HepG2 (cell line): ENCODE data around the gene CERS3.

ENCODE experiments used
- BRF2 ChIP-seq: sonication (generic); formaldehyde crosslinking; IDR thresholded peaks from 2 replicates; pipeline ENCODE4 v1.8.1; 2022; ENCODE audit warnings: mild to moderate bottlenecking, missing genetic modification reagents
- CTCF ChIP-seq: sonication (generic); formaldehyde crosslinking; IDR thresholded peaks from 2 replicates; pipeline ENCODE4 v1.5.0; 2020; ENCODE audit warnings: mild to moderate bottlenecking, missing genetic modification reagents, moderate library complexity
- GTF2F1 ChIP-seq: fragments of 150-350 bp; IDR thresholded peaks from 2 replicates; pipeline ENCODE4 v1.6.1; 2014; ENCODE audit warnings: low read length
- NFIC ChIP-seq: IDR thresholded peaks from 2 replicates; pipeline ENCODE4 v1.6.1; 2012; ENCODE audit warnings: mild to moderate bottlenecking, low read length, inconsistent platforms
- NPAS2 ChIP-seq: sonication (generic); formaldehyde crosslinking; IDR thresholded peaks from 2 replicates; pipeline ENCODE4 v1.8.0; 2022; ENCODE audit warnings: mild to moderate bottlenecking, missing genetic modification reagents, borderline replicate concordance
- PCBP2 ChIP-seq: fragments of 200-400 bp; formaldehyde crosslinking; optimal IDR thresholded peaks from 2 replicates; pipeline ENCODE3; 2018; ENCODE audit warnings: low read length, low read depth; ENCODE audit not compliant: poor library complexity, severe bottlenecking
- POLR2A ChIP-seq, 2 experiments: IDR thresholded peaks; 2 replicates each; pipeline ENCODE4 v1.6.1; 2011; ENCODE audit warnings: low read depth in 2 of 2, low read length in 2 of 2, mild to moderate bottlenecking in 1 of 2, moderate library complexity in 1 of 2; ENCODE audit not compliant: insufficient read depth in 1 of 2
- SMC3 ChIP-seq: IDR thresholded peaks from 2 replicates; pipeline ENCODE4 v1.6.1; 2011; ENCODE audit warnings: low read length, improper control_type of control experiment
- STAG1 ChIP-seq: sonication (generic); formaldehyde crosslinking; IDR thresholded peaks from 2 replicates; pipeline ENCODE4 v1.4.0; 2020; ENCODE audit warnings: missing genetic modification reagents
- TCF7L2 ChIP-seq: IDR thresholded peaks from 2 replicates; pipeline ENCODE4 v1.6.1; 2011; ENCODE audit warnings: mild to moderate bottlenecking, low read depth, low read length, moderate library complexity
- YY1 ChIP-seq: IDR thresholded peaks from 2 replicates; pipeline ENCODE4 v1.6.1; 2011; ENCODE audit warnings: low read length, low read depth, moderate library complexity, mild to moderate bottlenecking; ENCODE audit not compliant: insufficient read depth, insufficient replicate concordance
- ZNF597 ChIP-seq: sonication (generic); formaldehyde crosslinking; IDR thresholded peaks from 2 replicates; pipeline ENCODE4 v1.5.0; 2020; ENCODE audit warnings: missing genetic modification reagents
- TF ChIP-seq, protein P1 (sequence below): sonication (generic); formaldehyde crosslinking; IDR thresholded peaks from 2 replicates; pipeline ENCODE4 v1.4.0; 2020; ENCODE audit warnings: missing genetic modification reagents; ENCODE audit errors: not compliant biosample characterization

GRCh38 chr15:100495861-100496260, 32.9 kb downstream of the CERS3 start:
- no peak for TF ChIP-seq STAG1
- TF ChIP-seq TCF7L2, result no peak
- TF ChIP-seq ZNF597 (CRISPR knock-in tag), result no peak
- TF ChIP-seq SMC3, result no peak
- TF ChIP-seq CTCF (CRISPR knock-in tag), result no peak
- TF ChIP-seq, protein P1, sequence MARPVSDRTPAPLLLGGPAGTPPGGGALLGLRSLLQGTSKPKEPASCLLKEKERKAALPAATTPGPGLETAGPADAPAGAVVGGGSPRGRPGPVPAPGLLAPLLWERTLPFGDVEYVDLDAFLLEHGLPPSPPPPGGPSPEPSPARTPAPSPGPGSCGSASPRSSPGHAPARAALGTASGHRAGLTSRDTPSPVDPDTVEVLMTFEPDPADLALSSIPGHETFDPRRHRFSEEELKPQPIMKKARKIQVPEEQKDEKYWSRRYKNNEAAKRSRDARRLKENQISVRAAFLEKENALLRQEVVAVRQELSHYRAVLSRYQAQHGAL (CRISPR knock-in tag), result no peak
- TF ChIP-seq GTF2F1, result no peak
- no peak for TF ChIP-seq PCBP2
- no peak for TF ChIP-seq YY1
- no peak for TF ChIP-seq NFIC
- no peak for TF ChIP-seq POLR2A (IDR thresholded peaks at IDR 0.05; ENCODE audit: insufficient read depth in 1 of 2, low read depth in 2 of 2, low read length in 2 of 2)
- TF ChIP-seq BRF2 (CRISPR knock-in tag), result no peak
- no peak for TF ChIP-seq NPAS2
